ENCODE data around the gene EPHB6.

EPHB6 gene

DNA sequence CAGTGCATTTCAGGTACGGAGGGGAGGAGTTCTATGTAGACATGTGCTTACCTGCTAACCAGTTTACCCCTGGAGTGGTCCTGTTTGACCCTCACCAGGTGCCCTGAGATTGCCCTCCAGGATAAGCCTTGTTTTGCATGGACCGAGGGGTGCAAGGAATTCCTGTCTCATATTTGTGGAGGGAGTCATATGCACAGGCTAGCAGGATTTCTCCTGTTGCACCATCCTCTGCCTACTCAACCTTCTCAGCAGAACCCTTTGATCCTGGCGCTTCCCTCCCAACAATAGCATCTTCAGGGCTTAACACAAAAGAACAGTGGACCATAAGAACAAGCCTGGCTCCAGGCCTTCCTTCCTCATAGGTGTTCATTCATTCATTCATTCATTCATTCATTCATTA, 23.4 kb downstream of the EPHB6 start:
- no peak for DNase-seq

DNA sequence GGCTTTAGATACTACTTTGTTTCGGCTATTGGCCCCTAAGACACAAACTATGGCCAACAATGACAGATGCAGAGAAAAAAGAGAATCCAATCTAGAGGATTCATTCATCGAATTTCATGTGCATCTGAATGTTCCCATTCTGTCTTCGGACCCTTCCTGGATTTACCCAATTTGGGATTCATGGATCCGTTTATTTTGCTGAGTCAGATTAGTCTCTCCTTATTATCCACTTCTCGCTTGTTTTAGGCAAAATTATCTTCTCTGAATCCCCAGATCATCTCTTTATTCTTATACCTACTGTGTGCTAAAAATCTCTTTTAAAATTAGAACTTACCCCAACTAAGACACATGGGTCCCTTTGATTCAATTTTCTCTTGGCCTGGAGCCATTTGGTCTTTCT, 24.2 kb downstream of the EPHB6 start:
- DNase-seq = no peak

DNA sequence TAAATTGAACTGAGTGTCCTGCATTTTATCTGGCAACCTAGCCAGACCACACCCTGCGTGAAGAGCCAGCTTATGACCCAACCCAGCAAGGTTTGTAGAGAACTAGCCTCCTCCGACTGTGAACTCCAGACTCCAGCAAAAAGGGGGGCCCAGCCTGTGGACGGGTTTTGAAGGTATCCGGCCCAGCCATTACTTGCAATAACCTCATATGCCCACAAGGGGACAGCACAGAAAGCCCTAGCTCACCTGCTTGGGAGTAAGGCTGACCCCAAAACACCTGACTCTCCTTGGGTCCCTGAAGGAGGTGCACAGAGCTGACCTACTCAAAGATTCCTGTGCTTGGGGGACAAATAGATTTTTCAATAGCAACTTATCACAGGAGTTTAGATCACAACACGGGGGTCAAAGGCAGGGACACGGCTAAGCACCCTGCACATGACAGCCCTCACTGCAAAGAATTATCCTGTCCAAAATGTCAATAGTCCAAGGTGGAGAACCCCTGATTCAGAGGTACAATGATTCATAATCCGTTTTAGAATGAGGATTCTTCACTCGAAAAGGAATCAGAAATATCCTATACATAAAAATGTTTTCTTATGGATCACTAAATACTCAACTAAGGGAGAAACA, 26.1 kb downstream of the EPHB6 start:
- DNase-seq = peak; percentile 53

DNA sequence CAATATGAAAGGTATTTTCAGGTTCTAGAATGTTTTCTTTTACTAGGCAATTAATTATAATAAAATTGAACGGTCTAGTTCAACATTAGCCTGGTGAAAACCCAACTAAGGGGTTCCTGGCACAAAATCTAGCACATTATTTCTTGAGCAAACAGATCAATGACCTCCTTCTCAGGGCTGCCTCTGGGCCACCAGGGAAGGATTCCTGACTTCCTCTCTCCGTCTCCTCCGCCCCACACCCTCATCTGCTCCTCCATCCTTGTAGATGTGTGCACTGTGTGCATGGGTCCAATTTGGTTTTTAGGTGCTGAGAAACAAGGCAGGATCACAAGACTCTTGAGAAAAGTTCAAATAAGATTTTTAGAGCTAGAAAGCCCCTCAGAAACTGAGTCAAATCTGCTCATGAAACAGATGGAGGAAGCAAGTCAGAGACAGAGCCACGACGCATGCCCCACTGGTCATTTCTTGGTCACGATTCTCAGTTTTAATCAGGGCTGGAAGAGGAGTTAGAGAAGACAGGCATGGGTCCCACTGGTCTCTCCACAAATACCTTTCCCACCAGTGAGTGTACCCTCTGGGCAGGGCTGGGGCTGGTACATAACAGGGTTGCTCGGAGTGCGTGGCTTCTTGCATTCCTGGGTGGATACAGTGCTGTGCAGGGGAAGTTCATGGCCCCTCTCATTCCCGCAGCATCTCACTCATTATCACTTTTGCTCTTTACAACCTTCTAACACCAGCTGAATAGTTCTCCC, 26.9 kb downstream of the EPHB6 start:
- no peak for DNase-seq

DNA sequence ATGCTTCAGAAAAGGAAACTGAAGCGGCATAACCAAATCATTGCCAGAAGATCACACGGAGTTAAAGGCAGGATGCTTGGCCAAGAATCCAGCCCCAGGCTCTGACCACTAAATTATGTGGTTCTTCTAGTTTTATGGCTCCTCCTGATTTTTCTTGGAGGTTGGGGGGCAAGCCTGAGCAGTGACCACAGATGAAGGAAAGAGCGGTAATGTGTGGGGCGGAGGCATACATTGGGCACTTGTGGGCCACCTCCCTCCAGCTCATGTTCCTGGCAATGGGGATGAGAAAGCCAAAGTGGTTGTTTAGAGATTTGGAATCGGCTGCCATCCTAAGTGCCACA, 27.4 kb downstream of the EPHB6 start:
- DNase-seq = no peak

DNA sequence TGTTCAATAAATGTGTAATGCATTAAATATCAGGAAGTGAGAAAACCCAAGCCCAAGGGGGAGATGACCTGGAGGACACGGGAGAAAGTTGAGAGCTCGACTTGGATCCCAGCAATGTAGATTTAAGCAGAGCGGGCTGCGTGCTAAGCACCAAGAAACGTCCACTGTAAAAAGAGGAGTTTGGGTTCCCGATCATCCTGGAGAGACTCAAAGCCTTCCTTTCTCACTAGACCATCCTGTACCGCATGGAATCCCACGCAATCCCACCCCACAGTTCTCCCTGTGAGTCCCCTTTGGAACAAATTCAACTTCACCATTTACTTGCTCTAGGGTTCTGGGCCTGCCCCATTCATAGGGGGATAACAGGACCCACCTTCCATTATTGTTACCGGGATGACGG, 28.3 kb downstream of the EPHB6 start:
- no peak for DNase-seq

DNA sequence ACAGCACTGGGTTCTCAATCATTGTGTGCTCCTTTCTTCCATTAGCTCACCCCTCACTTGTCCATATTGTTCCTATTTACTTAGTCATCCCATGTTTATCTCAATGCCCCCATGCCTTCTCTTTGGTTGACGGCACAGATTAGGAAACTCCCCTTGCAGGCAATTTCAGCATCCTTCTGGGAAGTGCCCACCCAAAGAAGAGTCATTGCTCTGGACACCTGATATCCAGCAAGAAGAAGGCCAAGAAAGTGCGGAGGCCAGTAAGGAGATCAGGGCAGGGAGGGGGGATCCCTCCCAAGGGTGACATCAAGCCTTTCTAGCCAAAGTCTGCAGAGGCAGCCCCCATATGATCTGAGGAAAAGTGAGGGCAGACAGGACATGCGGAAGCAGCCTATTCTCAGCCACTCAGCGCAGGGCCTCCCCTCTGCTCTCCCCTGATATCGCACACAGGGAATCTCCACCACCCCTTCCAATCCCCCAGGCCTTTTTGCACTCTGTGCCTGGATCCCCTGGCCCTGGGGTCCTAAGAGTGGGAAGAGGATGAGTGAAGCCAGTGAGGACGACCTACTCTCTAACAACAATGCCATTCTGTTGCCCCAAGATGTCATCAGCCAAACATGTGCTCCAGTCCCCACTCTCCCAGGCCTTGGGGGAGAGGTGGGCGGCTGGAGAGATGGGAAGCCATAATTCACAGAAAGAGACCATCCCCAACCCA, 28.9 kb downstream of the EPHB6 start:
- DNase-seq = no peak

DNA sequence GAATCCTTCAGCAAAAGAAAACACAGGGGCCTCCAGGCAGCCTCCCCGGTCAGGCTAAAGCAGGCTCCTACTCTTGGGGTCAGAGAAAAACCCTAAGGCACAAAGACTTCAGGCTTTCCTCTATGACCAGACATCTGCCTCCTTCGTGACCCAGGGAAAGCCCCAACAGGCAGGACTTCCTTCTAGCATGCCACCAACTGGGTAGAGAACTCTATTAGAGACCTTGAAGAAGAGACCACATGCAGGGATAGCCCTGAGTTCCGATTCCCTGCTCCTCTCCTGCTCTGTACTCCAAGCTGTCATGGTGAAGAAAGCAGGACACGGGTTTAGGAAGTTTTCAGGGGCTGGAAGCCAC, 29.4 kb downstream of the EPHB6 start:
- peak; percentile 31 for DNase-seq

DNA sequence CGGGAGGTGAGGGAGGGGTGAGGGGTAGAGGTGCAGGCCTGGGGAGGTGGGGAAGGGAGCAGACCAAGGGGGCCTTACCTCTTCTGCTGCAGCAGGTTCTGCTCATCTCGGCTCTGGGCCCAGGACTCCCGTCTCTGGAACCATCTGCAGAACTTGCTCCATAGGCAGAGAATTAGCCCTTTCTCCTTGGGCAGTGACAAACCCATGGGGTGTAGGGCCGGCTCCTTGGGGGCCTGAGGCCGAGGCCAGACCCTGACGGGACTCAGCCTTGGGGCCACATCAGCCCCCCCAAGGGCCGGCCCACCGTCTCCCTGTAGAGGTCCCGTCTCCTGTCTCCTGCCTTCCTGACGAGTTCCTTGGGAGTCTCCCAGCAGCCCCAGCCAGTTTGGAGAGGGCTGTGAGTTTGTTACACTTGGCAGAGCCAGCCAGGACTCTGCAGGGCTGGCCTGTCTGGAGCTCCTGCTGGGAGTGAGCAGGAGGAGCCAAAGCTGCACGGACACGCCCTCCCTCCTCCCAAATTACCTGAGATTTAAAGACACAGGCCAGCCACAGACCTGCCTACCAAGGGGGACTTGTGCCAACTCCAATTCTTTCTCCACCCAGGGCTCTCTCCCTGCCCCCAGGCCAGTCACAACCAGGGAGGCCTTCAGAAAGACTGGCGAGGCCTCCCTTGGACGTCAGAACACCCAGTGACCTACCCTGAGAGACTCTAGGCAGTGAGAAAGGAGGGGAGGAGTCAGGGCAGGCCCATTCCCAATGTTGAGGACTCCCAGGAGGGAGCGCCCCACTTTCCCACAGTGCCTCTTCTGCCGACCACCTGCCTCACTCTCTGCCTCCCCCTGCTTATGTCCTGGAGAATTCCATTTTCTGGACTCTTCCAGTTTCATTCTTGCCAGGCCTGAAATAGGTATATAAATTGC, 30.7 kb downstream of the EPHB6 start, which contains the start of gene TRPV6:
TRPV6 (minus strand) TSS at position 435 of the 920 bp plus-strand sequence.
- DNase-seq = no peak

DNA sequence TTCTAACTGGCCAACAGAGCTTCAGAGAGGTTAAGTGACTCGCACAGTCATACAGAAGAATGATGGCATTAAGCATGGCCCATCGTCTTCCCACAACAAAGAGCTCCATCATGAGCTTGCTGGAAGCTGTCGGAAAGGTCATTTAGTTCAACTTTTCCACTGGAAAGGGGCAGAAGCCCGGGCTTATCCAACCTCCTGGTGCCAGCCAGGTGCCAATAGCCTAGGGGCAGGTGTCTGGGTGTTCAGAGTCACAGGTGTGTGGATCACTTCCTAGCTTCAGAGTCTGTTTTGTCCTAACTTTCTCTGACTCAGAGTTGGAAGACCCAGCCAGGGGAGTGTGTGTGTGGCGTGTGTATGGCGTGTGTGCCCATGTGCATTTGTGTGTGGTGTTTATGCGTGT, 32.0 kb downstream of the EPHB6 start:
- no peak for DNase-seq

DNA sequence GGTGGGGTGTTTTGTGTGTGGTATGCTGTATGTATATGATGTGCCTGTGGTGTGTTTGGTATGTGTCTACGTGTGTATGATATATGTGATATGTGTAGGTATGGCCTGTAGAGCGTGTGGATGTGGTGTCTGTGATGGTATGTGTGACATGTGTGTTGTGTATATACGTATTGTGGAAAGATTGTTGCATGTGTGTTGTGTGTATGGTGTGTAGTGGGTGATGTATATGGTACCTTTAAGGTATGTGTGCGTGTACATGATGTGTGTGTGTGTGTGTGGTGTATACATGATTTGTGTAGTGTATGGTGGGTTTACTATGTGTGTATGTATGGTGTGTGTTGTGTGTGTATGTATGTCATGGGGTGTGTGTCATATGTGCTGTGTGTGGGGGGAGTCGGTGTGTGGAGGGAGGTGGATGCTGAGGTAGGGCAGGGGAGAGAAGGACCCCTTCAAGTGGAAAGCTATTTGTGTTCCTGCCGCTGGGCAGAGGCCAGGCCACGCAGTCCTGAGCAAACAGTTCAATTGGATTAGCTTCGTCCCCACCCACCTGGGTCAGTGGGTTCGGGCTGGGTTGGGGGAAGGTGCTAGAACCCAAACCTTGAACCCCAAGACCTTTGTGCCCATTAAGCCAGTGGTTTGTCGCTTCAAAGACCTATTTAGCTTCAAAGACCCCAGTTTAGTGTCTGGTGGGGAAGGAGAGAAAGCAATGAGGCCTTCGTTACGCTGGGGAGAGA, 32.6 kb downstream of the EPHB6 start:
- DNase-seq = no peak

DNA sequence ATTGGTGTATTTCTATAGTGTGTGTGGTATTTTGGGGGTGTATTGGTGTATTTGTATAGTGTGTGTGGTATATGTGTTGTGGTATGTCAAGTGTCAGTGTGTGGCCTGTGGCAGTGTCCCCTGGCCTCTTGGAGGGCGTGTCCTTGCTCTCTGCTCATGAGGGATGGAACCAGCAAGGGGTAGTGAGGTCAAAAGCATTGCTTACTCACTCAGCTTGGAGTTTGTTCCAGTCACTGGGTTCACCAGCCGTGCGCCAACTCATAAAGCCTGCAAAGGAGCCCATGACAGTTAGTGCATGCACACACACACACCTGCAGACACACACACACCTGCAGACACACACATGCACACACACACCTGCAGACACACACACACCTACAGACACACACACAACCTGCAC, 34.9 kb downstream of the EPHB6 start:
- no peak for DNase-seq

DNA sequence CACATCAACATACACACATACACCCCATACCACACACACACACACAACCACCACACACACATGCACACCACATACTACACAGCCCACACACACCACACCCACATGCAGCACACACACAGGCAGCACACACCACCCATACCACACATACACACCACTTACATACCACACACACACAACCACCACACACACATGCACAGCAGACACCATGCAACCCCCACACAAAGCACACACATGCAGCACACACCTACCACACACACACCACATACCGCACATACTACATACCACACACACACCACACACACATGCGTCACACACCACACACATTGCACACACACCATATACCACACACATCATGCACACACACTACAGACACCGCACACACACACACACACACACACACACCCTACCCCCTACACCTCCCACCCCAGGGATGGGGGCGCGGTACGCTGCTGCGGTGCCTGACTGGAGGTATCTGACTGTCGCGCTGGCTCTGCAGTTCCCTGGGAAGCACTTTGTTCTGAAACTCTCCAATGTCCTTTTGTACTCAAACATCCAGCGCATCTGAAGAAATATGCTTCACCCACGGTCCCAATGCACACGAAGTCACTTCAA, 36.1 kb downstream of the EPHB6 start:
- DNase-seq = no peak

DNA sequence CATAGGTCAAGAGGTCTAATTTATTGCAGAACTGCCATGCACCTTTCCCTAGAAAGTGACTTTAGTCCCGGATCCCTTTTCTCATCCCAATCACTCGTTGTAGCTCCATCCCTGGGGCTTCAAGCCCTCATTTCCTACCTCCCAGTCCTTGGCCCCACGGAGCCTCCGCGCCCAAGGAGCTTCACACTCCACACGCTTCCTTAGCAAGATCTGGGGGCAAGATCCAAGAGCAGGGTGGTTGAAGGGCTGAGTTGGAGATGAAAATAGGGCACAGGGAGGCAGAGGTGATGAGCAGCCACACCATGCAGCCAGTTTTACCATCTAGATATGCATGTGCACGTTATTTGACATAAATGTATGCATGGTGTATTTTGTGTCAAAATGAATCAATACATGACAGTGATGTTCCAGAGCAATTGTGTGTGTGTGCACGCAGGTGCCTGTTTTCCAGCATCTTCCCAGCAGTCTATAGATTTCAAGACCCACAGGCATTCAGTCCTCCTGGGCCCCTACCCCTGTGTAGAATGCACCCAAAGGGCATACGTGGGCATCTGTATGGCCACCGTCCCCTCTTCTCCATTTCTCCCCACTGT, 36.7 kb downstream of the EPHB6 start:
- no peak for DNase-seq

DNA sequence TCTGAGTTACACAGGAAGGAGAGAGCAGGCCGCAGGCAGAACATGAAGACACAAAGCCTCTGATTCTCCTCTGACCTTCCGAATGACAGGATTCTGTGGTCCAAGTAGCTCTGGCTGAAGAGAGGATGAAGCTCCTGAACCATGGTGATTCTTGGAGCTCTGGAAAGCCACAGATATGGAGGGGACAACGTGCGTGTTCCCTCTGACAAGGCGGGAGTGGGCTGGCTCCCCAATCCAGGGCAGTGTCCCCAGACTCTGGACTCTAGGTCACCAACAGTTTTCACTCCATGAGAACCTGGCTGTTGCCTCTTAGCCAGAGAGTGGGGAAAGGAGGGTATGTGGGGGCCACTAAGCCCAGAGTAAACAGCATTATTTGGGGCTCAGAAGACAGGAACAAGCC, 38.1 kb downstream of the EPHB6 start:
- DNase-seq = no peak

DNA sequence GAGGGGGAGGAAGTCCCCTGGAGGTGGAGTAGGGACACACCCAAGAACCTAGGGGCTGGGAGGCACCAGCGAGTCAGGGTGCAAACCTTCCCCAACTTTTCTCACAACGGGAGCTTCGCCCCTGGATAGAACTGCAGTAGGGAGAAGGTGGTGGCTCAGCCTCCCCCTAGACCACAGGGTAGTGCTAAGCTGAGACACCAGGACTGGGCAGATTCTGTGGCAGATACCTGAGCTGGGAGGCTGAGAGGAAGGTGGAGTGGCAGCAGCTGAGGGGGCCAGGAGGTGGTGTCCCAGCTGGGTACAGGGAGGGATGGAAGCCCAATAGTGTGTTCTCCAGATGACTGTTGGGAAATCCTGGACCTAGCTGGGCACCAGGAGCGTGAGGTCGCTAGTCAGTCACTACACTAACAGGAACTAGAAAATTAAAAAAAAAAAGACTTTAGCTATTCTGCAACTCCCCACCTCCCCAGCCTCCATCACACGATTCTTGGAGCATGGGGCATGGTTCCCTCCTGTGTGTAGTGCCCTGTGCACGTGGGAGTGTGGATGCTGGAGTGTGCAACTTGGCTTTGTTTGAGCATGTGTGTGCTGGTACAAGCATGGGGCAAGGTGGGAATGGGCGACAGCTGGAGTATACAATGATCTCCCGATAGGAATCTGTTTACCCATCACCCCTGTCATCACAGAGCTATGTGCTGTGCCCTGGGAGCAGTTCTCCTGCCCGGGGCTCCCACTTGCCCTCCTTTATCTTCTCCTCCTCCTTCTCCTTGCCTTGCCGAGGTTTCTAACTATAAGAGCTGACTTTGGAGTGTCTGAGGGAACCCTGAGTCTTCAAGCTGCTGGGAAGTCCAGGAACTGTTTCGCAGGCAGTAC, 39.5 kb downstream of the EPHB6 start:
- DNase-seq = no peak

DNA sequence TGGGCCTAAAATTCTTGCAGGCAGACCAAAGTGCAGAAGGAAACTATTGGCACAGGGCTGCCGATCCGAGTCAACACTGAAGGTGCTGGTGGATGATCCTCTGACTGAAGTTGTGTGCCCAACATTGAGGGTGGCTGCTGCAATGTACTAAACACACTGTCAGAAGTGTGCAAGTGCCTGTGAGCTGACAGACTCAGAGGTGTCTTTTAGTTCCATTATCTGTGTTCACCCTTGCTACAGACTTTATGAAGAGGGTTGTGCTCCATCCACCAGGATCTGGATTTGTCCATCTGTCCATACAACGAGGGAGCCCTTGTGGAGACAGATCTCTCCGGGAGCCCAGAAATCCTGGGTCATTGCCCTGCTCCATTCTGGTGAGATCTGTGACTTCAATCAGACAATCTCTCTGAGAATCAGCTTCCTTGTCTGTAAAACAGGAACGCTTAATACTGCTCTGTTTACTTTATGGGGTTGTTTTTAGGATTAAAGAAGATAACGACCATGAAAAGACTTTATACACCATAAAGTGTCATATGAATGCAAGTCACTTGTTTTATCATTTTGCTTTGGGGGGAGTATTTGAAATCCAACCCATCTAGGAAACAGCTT, 40.2 kb downstream of the EPHB6 start:
- no peak for DNase-seq

DNA sequence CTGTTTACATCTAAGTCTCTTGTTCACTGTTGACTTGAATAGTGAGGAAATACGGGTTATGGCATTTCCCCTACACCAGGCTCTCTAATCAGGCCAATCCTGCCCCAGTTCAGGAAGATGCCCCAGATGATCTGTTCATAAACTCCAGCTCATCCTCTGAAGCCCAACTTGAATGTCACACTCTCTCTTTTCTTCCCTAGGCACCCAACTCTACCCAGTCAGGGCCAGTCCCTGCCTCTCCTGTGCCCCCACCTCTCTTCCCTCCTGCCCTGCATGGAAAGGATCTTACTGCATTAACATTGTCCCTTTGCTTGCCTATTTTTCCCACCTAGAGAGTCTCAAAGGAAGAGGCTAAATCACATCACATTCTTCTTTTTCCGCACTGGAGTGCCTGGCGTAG, 41.3 kb downstream of the EPHB6 start:
- DNase-seq = no peak

DNA sequence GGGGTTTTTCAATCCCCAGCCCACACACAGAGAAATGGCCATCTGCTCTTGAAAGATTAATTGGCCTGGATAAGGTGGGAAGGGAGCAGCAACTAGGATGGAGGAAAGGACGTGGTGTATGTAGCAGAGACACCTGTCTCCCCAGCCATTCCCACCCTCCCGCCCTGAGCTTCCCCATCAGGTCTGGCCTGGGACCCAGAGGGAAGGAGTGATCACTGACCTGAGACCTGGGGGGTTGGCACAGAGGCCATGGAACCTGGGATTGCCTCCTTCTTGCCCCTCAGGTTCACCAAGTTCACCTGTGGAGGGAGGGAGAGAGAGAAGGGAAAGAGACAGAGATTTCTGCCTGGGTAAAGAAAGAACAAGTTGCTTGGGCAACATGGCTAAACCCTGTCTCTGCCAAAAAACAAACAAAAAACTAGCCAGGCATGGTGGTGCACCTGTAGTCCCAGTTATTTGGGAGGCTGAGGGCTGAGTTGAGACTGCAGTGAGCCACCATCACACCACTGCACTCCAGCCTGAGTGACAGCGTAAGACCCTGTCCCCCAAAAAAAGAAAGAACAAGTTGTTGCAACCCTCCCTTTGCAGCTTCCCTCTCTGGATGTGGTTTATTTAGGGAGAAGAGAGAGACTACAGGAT, 42.0 kb downstream of the EPHB6 start:
- no peak for DNase-seq

DNA sequence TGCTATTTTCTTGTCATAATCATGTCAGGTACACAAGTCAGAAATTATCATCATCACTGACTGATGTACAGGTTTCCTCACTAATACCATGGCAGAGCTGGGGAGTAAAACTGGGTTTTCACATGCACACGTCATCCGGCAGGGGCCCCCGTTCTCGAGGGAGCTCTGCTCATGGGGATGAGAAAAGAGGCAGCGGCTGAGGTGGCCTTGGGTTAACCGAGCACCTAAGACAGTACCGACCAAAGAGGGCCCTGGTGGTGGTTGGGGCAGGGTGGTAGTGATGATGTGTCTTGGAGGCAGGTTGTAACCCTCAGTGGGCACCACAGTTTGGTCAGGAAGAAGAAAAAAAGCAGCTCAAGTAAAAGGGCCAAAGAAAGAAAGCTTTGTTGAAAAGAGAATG, 42.8 kb downstream of the EPHB6 start:
- DNase-seq = no peak

Data from suppressor macrophage treated with lipopolysaccharide for 4 hours (primary cell).